Amniotic epithelial cell (primary cell): Measurements from ENCODE around the gene MCF2L2.

ENCODE experiments used
- DNase-seq: peaks from one replicate; pipeline ENCODE4 v3.0.0-alpha.2; 2010; ENCODE audit warnings: low read depth

MCF2L2 gene

DNA sequence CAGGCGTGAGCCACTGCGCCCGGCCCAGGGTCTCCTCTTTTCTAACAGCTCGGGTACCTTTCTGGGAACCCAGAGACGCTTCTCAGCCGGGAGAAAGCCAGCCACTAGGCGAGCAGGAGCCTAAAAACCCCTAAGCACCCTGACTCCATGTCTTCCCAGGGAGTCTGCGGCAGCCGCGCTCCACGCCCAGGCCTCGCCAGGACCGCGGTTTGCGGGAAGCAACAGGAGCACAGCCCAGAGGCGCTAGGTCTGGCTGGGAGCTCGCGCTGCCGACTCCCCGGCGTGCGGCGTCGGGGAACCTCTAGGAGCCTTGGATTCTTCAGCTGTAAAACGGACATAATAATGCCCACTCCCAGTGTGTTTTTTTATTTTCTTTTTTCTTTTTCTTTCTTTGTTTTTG is 264.9 kb downstream of the MCF2L2 start:
- no peak for DNase-seq

DNA sequence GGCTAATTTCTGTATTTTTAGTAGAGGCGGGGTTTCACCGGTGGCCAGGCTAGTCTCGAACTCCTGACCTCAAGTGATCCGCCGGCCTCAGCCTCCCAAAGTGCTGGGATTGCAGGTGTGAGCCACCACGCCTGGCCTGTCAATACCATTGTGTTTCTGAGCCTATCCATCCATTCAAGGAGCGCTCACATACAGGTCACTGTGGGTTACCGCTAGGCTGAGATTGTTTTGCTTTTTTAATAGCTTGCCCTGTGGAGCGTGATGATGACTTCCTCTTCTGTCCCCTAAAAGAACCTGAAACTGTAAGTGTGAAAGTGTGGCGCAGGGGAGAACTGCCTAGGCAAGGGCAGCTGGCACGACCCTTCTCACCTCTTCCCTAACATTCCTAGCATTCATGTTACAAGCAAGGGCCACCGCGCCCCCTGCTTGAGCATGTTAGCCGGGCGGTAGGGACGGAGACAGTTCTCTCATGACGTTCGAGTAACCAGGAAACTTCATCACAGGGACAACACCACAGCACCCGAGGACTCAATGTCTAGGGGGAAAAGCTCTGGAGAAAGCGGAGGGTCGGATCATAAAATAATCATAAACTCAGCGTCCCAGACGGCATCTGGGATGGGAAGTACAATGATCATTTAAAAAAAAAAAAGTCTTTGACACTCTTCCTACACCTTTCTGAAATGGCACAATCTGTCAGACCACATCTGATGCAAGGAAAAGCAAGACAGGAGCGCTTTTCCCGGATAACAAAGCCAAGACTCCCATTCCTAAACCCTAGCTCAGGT is 266.7 kb downstream of the MCF2L2 start:
- DNase-seq, result no peak

DNA sequence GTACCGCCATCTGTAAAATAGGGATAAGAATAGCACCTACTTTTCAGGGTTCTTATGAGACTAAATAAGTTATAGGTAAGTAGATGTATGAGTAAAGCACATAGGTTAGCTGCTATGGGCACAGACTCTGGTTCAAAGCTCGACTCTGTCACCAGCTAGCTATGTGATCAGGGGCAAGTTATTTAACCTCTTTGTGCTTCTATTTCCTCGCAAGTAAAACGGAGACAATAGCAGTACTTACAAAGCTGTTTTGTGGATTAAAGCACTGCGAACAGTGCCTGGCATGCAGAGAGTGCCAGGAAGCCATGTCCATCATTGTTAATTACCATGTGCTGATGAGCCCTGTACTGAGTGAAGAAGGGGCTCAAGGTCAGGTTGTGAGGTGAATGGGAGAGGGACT is 267.8 kb downstream of the MCF2L2 start:
- no peak for DNase-seq

DNA sequence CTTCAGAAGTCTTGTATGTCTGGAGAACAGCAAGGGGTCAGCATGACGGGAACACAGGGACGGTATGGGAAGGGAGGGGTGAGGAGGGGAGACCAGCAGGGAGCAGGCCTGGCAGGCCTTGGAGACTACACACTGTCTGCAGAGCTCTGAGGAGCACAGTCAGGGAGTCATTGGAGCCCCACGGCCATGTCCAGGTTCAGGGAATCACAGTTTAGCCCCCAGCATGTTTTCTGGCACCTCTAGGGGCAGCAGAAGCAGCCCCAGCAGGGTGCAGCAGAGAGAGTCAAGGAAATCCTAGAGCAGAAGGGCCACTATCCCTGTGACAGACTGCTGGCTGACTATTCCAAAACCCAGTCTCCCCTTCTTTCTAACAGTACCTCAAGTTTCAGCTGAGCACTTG is 269.1 kb downstream of the MCF2L2 start:
- DNase-seq, result no peak

DNA sequence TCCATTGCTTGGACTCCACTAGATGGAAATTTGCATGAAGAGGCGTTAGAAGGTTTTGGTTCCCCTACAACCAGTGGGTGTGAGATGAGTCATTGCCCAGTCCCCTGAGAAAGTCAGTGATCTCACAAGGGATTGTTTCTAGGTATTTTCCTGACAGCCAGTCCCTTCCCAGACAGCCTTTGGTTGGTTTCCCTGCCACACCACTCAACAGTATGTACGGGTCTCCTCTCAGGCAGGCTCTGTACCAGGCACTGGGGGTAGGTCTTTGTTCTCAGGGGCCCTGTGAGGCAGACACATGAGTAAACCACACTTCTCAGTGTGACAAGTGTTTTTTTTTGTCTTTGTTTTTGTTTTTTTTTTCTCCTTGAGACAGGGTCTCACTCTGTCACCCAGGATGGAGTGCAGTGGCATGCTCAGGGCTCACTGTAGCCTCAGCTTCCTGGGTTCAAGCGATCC is 269.8 kb downstream of the MCF2L2 start:
- DNase-seq, result peak; percentile 62

DNA sequence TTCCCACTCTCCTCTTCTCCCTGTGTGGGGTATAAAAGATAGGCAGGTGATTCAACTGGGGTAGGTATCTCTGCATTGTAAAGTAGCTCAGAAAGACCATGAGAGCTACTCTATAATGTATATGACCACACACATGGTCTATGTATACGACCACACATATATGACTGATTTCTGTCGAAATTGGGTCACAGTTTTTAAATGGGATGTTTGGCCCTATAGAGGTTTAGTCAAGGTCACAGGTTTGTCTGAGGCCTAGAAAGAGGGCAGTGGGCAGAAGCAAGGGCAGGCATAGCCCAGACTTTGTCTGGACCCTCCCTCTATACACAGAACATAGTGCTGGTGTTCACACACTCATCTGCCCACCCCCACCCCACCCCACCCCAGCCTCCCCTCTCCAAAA is 270.3 kb downstream of the MCF2L2 start:
- no peak for DNase-seq

DNA sequence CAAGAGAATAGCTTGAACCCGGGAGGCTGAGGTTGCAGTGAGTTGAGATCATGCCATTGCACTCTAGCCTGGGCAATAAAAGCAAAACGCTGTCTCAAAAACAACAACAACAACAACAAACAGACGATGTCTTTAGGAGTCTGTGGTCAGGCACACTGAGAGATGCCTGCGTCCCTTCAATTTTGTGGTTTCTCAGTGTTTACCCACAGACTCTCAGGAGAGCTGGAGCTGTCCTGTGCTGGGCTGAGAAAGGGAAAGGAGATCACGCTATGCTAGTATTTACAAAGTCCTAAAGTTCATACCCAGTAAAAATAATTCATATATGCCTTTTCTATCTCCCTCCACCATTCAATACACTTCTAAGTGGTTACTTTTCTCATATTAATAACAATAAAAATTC is 272.2 kb downstream of the MCF2L2 start:
- DNase-seq, result no peak

DNA sequence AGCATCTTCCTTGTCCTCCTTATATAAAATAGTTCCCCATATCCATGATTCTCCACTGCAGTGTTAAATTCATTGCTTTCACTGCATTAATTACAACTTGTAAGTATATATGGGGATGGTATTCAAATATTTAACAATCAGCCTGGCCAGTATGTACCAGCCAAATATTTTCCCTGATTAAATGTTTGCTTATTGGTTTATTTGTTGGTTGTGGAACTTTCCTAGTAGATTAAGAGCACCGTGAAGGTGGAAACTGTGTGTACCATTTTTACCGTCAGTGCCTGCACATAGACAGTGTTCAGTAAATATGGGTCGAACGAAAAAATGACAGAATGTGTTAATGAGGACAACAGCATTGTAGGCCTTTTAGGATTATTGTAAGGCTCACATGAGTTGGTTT is 272.9 kb downstream of the MCF2L2 start:
- DNase-seq, result no peak

DNA sequence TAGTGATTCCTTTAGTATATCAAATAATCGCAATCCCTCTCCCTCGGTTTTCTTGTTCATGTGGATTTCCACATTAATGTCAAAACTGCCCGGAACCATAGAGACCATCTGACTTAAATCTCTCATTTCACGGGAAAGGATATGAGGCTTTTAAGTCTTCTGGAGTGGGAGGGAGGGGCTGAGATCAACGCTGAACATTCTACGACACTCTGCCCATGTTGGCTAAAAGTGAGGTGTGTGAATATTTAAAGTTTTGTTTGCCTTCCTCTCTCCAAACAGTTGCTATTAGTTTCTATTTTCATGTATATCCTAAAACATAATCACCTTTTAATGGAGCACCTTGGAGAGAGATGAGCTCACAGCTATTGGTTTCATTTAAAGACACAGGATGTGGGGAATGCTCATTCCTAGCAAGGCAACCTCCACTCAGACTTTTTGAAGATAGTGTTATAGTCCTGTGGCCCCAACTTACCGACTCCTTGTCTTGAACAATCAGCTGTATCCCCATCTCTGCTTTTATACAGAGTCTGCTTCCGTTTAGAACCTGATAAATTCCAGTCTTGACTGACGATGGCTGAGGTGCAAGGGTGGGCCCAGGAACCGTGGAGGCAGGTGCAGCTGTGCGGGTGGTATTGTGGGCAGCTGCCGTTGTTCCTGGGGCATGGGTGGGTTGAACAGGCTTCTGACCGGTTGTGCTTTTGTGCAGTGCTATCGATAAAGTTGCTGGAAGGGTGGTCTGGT is 275.0 kb downstream of the MCF2L2 start:
- no peak for DNase-seq

DNA sequence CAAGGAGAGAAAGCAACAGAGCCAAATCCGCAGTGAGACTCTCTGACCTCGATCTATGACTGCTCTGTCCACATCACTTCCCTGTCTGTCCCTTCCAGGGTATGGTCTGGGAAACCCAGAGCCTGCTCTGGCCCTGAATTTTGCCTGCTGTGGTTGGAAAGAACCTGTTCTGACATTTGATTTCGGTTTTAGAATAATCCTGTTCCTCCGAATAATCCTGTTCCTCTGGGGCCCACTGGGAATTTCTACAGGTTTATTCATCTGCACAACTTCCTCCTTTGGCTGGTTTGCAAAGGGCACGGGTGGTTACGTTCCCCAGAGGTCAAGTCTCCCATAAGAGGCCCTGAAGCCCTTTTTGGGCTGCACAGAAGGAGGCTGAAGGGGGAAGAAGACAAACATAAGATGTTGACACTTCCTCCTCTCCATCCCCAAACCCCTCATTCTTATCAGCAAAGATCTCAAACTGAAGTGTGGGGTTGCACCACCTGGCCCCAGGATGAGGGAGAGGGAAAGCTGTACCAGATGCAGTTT is 276.5 kb downstream of the MCF2L2 start:
- no peak for DNase-seq

DNA sequence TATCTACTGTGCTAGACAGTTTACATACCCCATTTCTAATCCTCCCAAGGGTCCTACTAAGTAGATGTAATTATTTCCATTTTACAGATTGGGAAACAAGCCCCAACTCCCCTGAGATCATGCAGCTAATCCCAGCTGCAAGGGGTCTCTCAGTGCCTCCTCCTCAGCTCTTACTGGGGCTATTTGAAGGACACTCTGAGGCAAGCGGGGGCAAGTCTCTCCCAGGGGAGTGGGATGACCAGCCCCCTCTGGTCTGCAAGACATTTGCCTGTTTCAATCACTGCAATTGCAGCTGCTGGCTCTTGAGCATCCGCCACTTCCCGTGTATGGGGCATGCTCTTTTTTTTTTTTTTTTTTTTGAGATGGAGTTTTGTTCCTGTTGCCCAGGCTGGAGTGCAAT is 277.3 kb downstream of the MCF2L2 start:
- DNase-seq, result no peak

DNA sequence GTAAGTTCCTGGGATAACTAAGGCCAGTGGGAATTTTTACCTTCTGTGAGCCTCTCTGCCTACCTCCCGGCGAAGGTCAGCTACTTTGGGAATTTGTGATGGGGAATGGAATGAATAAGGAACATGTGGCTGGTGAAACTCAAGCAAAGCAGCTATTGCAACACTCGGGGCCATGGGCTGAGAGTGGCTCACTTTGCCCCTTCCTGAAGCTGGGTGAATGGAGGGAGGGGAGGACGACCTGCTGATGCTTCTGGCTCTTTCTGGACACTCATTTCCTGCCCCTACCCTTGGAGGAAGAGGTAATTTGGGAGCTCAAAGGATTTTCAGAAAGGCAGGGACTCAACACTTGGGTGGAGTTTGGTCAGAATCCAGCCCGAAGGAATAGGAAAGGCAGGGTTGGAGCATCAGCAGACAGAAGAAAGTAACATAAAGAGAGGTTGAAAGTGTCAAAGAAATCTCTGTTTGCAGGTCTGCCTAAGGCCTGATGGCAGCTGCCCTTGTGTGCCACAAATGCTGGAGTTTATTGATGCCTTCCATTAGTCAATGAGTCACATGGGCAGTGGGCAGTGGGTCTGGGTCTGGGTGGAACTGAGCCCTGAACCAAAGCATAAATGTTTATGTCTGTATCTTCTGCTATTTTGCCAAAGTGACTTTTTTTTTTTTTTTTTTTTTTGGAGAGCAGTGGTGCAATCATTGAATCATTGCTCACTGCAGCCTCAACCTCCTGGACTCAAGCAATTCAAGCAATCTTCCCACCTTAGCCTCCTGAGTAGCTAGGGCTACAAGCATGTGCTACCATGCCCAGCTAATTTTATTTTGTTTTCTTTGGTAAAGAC is 278.3 kb downstream of the MCF2L2 start:
- peak; percentile 64 for DNase-seq

DNA sequence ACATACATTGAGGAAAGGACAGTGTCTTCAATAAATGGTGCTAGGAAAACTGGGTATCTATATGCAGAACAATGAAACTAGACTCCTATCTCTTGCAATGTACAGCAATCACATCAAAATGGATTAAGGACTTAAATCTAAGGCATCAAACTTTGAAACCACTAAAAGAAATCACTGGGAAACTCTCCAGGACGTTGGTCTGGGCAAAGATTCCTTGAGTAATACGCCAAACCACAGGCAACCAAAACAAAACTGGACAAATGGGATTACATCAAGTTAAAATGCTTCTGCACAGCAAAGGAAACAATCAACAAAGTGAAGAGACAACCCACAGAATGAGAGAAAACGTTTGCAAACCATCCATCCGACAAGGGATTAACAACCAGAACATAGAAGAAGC is 280.4 kb downstream of the MCF2L2 start:
- DNase-seq, result peak; percentile 97

DNA sequence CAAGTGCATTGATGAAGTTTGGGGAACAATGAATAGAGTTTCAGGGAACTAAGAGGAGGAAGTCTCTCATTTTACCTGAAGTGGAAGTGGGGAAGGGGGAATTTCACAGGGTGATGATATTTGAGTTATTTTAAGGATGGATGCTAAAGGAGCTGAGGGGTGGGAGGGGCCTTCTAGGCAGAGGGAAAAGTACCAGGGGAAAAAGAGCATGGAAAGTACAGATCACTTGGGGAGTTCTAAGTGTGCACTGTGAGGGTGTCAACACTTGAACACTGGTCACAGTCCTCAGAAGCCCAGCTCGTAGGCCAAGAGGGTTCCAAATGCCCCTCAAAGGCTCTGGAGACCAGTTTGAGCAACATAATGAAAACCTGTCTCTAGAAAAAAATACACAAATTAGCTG is 284.1 kb downstream of the MCF2L2 start:
- DNase-seq, result no peak

DNA sequence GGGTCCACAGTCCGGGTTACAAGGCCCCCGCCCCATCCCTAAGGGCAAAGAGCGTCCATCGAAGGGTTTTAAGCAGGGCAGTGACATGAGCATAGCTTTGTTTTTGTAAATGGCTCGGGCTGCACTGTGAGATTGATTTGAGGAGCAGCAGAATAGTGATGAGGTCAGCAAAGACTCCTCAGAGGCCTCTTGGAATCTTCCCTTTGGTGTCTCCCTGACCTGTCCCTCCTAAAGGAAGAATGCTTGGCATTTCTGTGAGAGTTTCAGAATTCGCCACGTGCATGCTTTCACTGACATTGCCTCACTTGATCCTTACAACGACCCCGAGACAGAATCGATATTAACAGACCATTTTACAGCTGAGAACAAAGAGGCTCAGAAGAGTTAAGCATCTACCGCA is 286.2 kb downstream of the MCF2L2 start:
- DNase-seq, result peak; percentile 33

DNA sequence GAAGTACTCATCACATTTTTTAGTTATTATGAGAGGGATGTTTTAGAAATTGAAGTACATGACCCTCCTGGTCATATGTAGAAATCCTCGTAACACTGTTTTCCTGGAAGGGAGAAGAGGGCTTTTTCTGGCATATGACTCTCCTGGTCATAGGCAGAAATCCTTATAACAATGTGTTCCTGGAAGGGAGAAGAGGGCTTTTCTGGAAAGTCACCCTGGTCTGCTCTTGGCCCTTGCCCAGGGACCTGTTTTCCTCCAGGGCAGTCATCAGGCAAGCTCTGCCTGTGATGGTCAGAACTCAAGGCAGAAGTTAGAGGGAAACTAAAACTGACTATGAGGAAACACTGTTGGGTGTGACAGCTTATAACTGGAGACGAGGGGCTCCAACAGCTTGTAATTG is 293.6 kb downstream of the MCF2L2 start:
- DNase-seq, result no peak

DNA sequence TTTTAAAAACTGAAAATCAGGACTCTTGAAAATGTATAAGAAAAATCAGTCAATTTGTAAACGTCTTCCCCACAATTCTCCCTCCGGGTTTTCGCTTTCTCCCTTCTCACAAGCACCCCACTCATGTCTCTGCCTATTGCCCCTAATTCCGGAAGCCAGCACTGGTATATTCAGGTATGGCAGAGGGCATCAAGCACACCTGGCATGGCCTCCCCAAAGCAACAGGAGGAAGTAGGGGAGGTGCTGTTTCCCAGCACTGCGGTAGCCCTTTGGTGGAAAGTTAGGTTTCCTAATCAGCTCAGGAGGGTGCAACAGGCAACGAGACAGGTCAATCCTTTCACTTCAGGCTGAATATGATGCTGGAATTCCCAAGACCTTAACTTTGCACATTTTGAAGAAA is 296.0 kb downstream of the MCF2L2 start:
- DNase-seq, result no peak

DNA sequence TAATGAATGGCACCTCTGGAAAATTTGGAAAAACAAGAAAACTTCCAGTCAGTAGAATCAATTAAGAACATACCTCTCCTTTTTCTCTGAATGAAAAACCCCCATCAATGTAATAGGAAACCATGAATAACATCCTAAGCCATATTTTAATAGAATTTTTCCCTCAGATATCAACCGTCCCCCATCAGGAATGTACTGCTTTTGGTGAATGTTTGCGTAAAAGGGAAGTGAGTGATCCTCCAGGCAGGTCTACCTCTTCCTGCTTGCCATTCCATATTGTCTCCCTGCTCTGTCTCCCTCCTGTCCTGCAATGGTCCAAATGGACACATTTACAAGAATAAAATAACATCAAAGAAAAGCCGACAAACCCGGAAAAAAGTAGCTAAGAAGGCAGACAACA is 296.7 kb downstream of the MCF2L2 start:
- peak; percentile 44 for DNase-seq

DNA sequence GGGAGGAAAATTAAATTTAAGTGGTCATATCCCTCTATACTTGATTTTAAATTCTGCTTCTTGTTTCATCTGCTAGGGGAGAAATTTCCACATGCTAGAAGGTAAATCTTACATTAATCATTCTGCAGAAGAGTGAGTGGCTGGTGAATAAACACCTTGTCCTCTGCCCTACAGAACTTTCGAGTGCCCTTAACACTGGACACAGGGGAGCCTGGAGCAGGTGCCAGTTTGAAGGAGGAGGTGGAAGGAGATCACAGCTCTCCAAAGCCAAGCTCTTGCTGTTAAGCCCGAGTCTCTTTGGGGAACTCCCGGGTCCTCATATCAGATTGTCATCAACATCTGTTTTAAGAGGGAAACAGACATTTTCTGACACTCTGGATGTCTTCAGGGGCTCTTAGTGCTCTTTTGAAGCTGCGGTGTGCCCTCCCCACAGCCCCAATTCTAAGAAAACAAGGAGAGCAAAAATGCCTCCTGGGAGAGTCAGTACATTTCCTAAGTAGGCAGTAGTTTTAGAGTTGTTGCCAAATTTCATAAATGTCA is 297.2 kb downstream of the MCF2L2 start:
- DNase-seq, result no peak

DNA sequence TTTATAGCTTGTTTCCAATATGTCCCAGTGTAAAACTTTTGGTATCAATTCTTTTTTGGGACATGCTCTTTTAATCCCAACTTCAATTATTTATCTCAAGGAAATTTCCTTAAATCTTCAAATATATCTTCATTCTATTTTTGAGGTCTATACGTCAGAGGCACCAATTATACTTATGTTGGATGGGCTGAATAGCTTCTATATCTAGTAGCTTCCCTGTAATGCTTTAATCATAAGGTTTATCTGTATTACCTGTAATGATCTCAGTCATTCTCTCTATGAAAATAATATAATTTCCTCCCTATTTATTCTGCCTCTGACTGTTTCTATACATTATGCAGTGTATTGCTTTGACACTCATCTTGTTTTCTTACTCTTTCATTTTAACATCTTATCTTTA is 299.2 kb downstream of the MCF2L2 start:
- DNase-seq, result peak; percentile 33

DNA sequence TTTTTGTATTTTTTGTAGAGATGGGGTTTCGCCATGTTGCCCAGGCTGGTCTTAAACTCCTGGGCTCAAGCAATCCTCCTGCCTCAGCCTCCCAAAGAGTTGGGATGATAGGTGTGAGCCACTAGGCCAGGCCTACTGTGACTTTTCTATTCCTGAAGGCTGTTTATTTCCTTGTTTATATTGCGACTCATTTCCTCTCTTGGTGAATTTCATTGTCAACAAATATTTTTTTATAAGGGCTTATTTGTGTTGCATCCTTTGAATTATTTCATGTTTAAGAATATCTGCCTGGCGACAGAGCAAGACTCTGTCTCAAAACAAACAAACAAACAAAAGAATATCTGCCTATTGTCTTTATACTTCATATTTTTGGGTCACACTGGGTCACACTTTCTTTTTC is 299.7 kb downstream of the MCF2L2 start:
- DNase-seq, result no peak
